IMR-90 (cell line): ENCODE measurements around the gene ADAMTS3. TPM values are rescaled to one million over a fixed set of nuclear protein-coding genes. Genes with fewer than 3 reads are reported as not detected.

Source experiments
- ATAC-seq: fragments of 200-7000 bp; cut with Tn5 transposase; 2 replicates; pipeline ENCODE4 v1.9.1; 2020; ENCODE audit warnings: low read depth, mild to moderate bottlenecking, moderate library complexity
- BruUV-seq: library from RNA; stranded (reverse); fragments of 400-500 nt; replicated peaks from 2 replicates; lab custom pipeline; 2021; lab: Mats Ljungman, UMichigan
- CTCF ChIA-PET: fragments of 300-600 bp; formaldehyde crosslinking; extraction: SDS; loops from one replicate; lab custom pipeline; 2021; ENCODE audit warnings: antibody characterized with exemption; lab: Yijun Ruan, JAX
- POLR2A ChIA-PET: fragments of 300-600 bp; sonication (Branson Sonifier 250); formaldehyde crosslinking; loops from one replicate; lab custom pipeline; 2022; ENCODE audit warnings: antibody characterized with exemption; ENCODE audit not compliant: unreplicated experiment; lab: Charles Lee
- DNase-seq: peaks from one replicate; pipeline ENCODE4 v3.0.0; 2013
- H2AFZ ChIP-seq: replicated peaks from 2 replicates; pipeline ENCODE3; 2013; ENCODE audit warnings: low read length, mild to moderate bottlenecking; ENCODE audit not compliant: poor library complexity
- H2AK5ac ChIP-seq: 2 replicates; pipeline ENCODE4 v1.6.1; 2013; ENCODE audit warnings: low read depth, low read length, inconsistent platforms
- H2AK9ac ChIP-seq: replicated peaks from 2 replicates; pipeline ENCODE3; 2013; ENCODE audit warnings: mild to moderate bottlenecking, low read depth, low read length, moderate library complexity; ENCODE audit not compliant: poor library complexity
- H2BK120ac ChIP-seq: 2 replicates; pipeline ENCODE4 v1.6.1; 2013; ENCODE audit warnings: low read depth, low read length, inconsistent platforms
- H2BK15ac ChIP-seq: 3 replicates; pipeline ENCODE4 v1.6.1; 2013; ENCODE audit warnings: low read depth, low read length, inconsistent platforms
- H2BK20ac ChIP-seq: 2 replicates; pipeline ENCODE4 v1.6.1; 2013; ENCODE audit warnings: low read depth, mild to moderate bottlenecking, inconsistent platforms, low read length, moderate library complexity
- H2BK5ac ChIP-seq: 2 replicates; pipeline ENCODE4 v1.6.1; 2013; ENCODE audit warnings: mild to moderate bottlenecking, low read depth, low read length, inconsistent platforms; ENCODE audit not compliant: poor library complexity, severe bottlenecking
- H3K14ac ChIP-seq: replicated peaks from 2 replicates; pipeline ENCODE4 v1.6.1; 2013; ENCODE audit warnings: low read depth, low read length, inconsistent platforms
- H3K18ac ChIP-seq: 2 replicates; pipeline ENCODE4 v1.6.1; 2013; ENCODE audit warnings: low read depth, low read length, control low read depth
- H3K23ac ChIP-seq: 2 replicates; pipeline ENCODE4 v1.6.1; 2013; ENCODE audit warnings: low read depth, low read length, inconsistent platforms
- H3K27ac ChIP-seq: 2 replicates; pipeline ENCODE4 v1.5.1; 2013; ENCODE audit warnings: mild to moderate bottlenecking, control low read depth, low read length; ENCODE audit not compliant: insufficient read depth
- H3K27me3 ChIP-seq: 2 replicates; pipeline ENCODE4 v1.6.1; 2013; ENCODE audit warnings: low read length; ENCODE audit not compliant: control insufficient read depth, insufficient read depth
- H3K36me3 ChIP-seq: 2 replicates; pipeline ENCODE4 v1.6.1; 2013; ENCODE audit warnings: low read length, mixed read lengths; ENCODE audit not compliant: control insufficient read depth, insufficient read depth
- H3K4ac ChIP-seq: 2 replicates; pipeline ENCODE4 v1.6.1; 2013; ENCODE audit warnings: low read depth, low read length, inconsistent platforms
- H3K4me1 ChIP-seq: 2 replicates; pipeline ENCODE4 v1.6.1; 2013; ENCODE audit warnings: low read length, mixed read lengths; ENCODE audit not compliant: control insufficient read depth, insufficient read depth
- H3K4me2 ChIP-seq: 2 replicates; pipeline ENCODE4 v1.6.1; 2013; ENCODE audit warnings: low read depth, mild to moderate bottlenecking, control low read depth, low read length, moderate library complexity
- H3K4me3 ChIP-seq: 2 replicates; pipeline ENCODE4 v1.5.1; 2013; ENCODE audit warnings: low read depth, mild to moderate bottlenecking, control low read depth, low read length, moderate library complexity; ENCODE audit not compliant: insufficient read depth
- H3K56ac ChIP-seq: 2 replicates; pipeline ENCODE4 v1.6.1; 2013; ENCODE audit warnings: low read length, inconsistent platforms; ENCODE audit not compliant: insufficient read depth; ENCODE audit errors: extremely low read depth
- H3K79me1 ChIP-seq, 2 experiments: 2 replicates each; pipeline ENCODE4 v1.6.1; 2013; ENCODE audit warnings: low read length in 2 of 2, inconsistent platforms in 1 of 2, low read depth in 1 of 2
- H3K9ac ChIP-seq: 2 replicates; pipeline ENCODE4 v1.6.1; 2013; ENCODE audit warnings: low read depth, low read length, control low read depth
- H3K9me1 ChIP-seq: 2 replicates; pipeline ENCODE4 v1.6.1; 2013; ENCODE audit warnings: low read length, inconsistent platforms; ENCODE audit not compliant: insufficient read depth
- H3K9me3 ChIP-seq: 2 replicates; pipeline ENCODE4 v1.6.1; 2013; ENCODE audit warnings: low read length; ENCODE audit not compliant: control insufficient read depth, insufficient read depth
- H4K20me1 ChIP-seq: 2 replicates; pipeline ENCODE4 v1.6.1; 2013; ENCODE audit warnings: low read length, inconsistent platforms; ENCODE audit not compliant: insufficient read depth
- H4K5ac ChIP-seq: 2 replicates; pipeline ENCODE4 v1.6.1; 2013; ENCODE audit warnings: mild to moderate bottlenecking, low read depth, low read length, control low read depth
- H4K8ac ChIP-seq, 2 experiments: 2 replicates each; pipeline ENCODE4 v1.6.1; 2013; ENCODE audit warnings: low read depth in 2 of 2, low read length in 2 of 2, control low read depth in 1 of 2, inconsistent platforms in 1 of 2
- H4K91ac ChIP-seq: 2 replicates; pipeline ENCODE4 v1.6.1; 2013; ENCODE audit warnings: low read depth, low read length, inconsistent platforms; ENCODE audit not compliant: insufficient read depth
- BHLHE40 ChIP-seq: fragments of 150-350 bp; IDR thresholded peaks from 2 replicates; pipeline ENCODE4 v1.6.1; 2016; ENCODE audit warnings: mild to moderate bottlenecking, low read depth, low read length
- CEBPB ChIP-seq: IDR thresholded peaks from 2 replicates; pipeline ENCODE4 v1.6.1; 2012; ENCODE audit warnings: low read depth, low read length, improper control_type of control experiment
- CHD1 ChIP-seq: IDR thresholded peaks from 2 replicates; pipeline ENCODE4 v1.6.1; 2012; ENCODE audit warnings: low read depth, low read length, improper control_type of control experiment
- ELK1 ChIP-seq: fragments of 150-350 bp; IDR thresholded peaks from 2 replicates; pipeline ENCODE4 v1.6.1; 2016; ENCODE audit warnings: low read depth, mild to moderate bottlenecking, low read length, moderate library complexity, borderline replicate concordance
- FOS ChIP-seq: fragments of 150-350 bp; IDR thresholded peaks from 2 replicates; pipeline ENCODE4 v1.6.1; 2016; ENCODE audit warnings: low read depth, low read length
- MAFK ChIP-seq: IDR thresholded peaks from 2 replicates; pipeline ENCODE4 v1.6.1; 2012; ENCODE audit warnings: low read depth, low read length, improper control_type of control experiment
- MAZ ChIP-seq: IDR thresholded peaks from 2 replicates; pipeline ENCODE4 v1.6.1; 2012; ENCODE audit warnings: low read depth, mild to moderate bottlenecking, low read length, improper control_type of control experiment, moderate library complexity, borderline replicate concordance
- MXI1 ChIP-seq: IDR thresholded peaks from 2 replicates; pipeline ENCODE4 v1.6.1; 2012; ENCODE audit warnings: low read depth, mild to moderate bottlenecking, low read length, moderate library complexity, borderline replicate concordance
- NFE2L2 ChIP-seq: fragments of 150-350 bp; IDR thresholded peaks from 2 replicates; pipeline ENCODE4 v1.6.1; 2016; ENCODE audit warnings: low read depth, mild to moderate bottlenecking, low read length
- POLR2A ChIP-seq: IDR thresholded peaks from 2 replicates; pipeline ENCODE4 v1.6.1; 2012; ENCODE audit warnings: mild to moderate bottlenecking, low read depth, low read length
- RAD21 ChIP-seq: IDR thresholded peaks from 2 replicates; pipeline ENCODE4 v1.6.1; 2012; ENCODE audit warnings: low read length, improper control_type of control experiment
- RCOR1 ChIP-seq: IDR thresholded peaks from 2 replicates; pipeline ENCODE4 v1.6.1; 2012; ENCODE audit warnings: mild to moderate bottlenecking, low read length, improper control_type of control experiment; ENCODE audit not compliant: insufficient replicate concordance
- RFX5 ChIP-seq: IDR thresholded peaks from 2 replicates; pipeline ENCODE4 v1.8.0; 2012; ENCODE audit warnings: low read depth, mild to moderate bottlenecking, low read length, moderate library complexity
- SMC3 ChIP-seq: fragments of 150-350 bp; IDR thresholded peaks from 2 replicates; pipeline ENCODE4 v1.6.1; 2016; ENCODE audit warnings: low read depth, mild to moderate bottlenecking, antibody characterized with exemption, low read length, moderate library complexity
- WGBS, 2 experiments: methylation state at CpG; one replicate each; pipeline versions ENCODE4 v1.1.5 to v1.1.7; 2013; ENCODE audit warnings: missing lambda C conversion rate in 2 of 2; ENCODE audit not compliant: insufficient read length in 1 of 2; ENCODE audit errors: extremely low coverage in 2 of 2; 5-methylcytosine and 5-hydroxymethylcytosine counted together
- dilution Hi-C: fragments of 300-500 bp; cut with HindIII; formaldehyde crosslinking; loops from one replicate; pipeline ENCODE4 v1.14.3; 2018; ENCODE audit warnings: low sequenced_read_pairs; ENCODE audit not compliant: unreplicated experiment
- in situ Hi-C: fragments of 300-500 bp; cut with MboI; formaldehyde crosslinking; loops from 3 replicates; pipeline ENCODE4 v1.14.3; 2019; ENCODE audit warnings: low sequenced_read_pairs, inconsistent platforms, mixed read lengths
- intact Hi-C: fragments of 100-400 bp; cut with micrococcal nuclease; formaldehyde crosslinking; loops from 2 replicates; pipeline ENCODE4 v1.10.0; 2022
- polyA plus RNA-seq, 3 experiments: library from polyadenylated mRNA; depleted of rRNA; stranded (reverse); fragments of >200 nt; gene quantifications; 2 replicates each; pipeline ENCODE4 v1.2.3, GENCODE V29; 2012; ENCODE audit warnings: low replicate concordance in 1 of 3
- total RNA-seq: library from RNA; depleted of rRNA; stranded (reverse); fragments of >200 nt; gene quantifications from 2 replicates; pipeline ENCODE4 v1.2.3, GENCODE V29; 2012
- TF ChIP-seq, protein P1 (sequence below): conservative IDR thresholded peaks from 2 replicates; pipeline ENCODE4 v1.5.1; 2012; ENCODE audit warnings: mild to moderate bottlenecking, low read depth, low read length, improper control_type of control experiment
- TF ChIP-seq, protein P2 (sequence below): fragments of 150-350 bp; IDR thresholded peaks from 2 replicates; pipeline ENCODE4 v1.6.1; 2017; ENCODE audit warnings: mild to moderate bottlenecking, antibody characterized with exemption, low read length, low read depth

ADAMTS3 gene
- total and polyA plus RNA-seq, 2 of the 4 experiments (the other 2 are of a cell fraction) = 0.68 to 2.9 TPM

DNA sequence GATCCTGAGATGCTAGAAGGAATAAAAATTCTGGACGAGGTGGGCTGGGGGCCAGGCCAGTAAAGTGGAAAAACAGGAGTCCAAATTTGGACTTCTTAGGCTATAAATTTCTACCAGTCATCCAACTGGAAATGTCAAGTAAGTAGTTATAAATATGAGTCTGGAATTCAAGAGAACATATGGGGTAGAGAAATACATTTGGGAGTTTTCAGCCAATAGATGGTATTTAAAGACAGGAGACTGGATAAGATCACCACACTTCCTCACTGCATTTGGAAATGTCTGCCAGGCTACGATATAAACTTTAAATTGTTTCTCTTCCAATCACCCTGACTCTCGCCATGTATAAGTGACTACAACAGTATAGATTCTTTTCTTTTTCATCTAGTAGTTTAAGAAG lies 294.8 kb downstream of the ADAMTS3 start:
- Histone ChIP-seq H3K23ac (no peak overlapping the region), H2BK20ac (no peak overlapping the region), H3K9me3 (no peaks in the 10 kb centered on the region), H3K9me1 (no peaks in the 10 kb centered on the region), H3K27ac (no peak overlapping the region), H3K4me2 (no peak overlapping the region), H3K14ac (no peak overlapping the region), H3K4me3 (no peak overlapping the region), H2AK5ac (no peak overlapping the region), H3K4me1 (no peaks in the 10 kb centered on the region), H3K79me1 (no peaks in the 10 kb centered on the region), H2BK15ac (no peak overlapping the region), H3K56ac (no peak overlapping the region), H4K20me1 (no peaks in the 10 kb centered on the region), H2BK5ac (no peak overlapping the region), H3K4ac (no peak overlapping the region), H4K5ac (no peak overlapping the region), H2AFZ (no peak overlapping the region), H3K9ac (no peak overlapping the region), H4K91ac (no peak overlapping the region), H2AK9ac (no peak overlapping the region), H3K18ac (no peak overlapping the region), H2BK120ac (no peak overlapping the region), H3K36me3 (no peaks in the 10 kb centered on the region), H4K8ac (no peak overlapping the region), H3K27me3 (no peaks in the 10 kb centered on the region)
- no TSS peak for BruUV-seq
- CTCF ChIA-PET = no interaction called here
- TF ChIP-seq CEBPB (no peak), RAD21 (no peak), MXI1 (no peak), NFE2L2 (no peak), FOS (no peak), MAFK (no peak), SMC3 (no peak), BHLHE40 (no peak), CHD1 (no peak), POLR2A (no peak), RCOR1 (no peak), ELK1 (no peak), MAZ (no peak), RFX5 (no peak)
- TF ChIP-seq, protein P1, sequence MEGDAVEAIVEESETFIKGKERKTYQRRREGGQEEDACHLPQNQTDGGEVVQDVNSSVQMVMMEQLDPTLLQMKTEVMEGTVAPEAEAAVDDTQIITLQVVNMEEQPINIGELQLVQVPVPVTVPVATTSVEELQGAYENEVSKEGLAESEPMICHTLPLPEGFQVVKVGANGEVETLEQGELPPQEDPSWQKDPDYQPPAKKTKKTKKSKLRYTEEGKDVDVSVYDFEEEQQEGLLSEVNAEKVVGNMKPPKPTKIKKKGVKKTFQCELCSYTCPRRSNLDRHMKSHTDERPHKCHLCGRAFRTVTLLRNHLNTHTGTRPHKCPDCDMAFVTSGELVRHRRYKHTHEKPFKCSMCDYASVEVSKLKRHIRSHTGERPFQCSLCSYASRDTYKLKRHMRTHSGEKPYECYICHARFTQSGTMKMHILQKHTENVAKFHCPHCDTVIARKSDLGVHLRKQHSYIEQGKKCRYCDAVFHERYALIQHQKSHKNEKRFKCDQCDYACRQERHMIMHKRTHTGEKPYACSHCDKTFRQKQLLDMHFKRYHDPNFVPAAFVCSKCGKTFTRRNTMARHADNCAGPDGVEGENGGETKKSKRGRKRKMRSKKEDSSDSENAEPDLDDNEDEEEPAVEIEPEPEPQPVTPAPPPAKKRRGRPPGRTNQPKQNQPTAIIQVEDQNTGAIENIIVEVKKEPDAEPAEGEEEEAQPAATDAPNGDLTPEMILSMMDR = no peak
- TF ChIP-seq, protein P2, sequence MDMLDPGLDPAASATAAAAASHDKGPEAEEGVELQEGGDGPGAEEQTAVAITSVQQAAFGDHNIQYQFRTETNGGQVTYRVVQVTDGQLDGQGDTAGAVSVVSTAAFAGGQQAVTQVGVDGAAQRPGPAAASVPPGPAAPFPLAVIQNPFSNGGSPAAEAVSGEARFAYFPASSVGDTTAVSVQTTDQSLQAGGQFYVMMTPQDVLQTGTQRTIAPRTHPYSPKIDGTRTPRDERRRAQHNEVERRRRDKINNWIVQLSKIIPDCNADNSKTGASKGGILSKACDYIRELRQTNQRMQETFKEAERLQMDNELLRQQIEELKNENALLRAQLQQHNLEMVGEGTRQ = no peak
- POLR2A ChIA-PET = no interaction called here
- in situ Hi-C loops = no loop called here
- WGBS, 2 experiments = no CpG with 5 or more reads among the region's 3 CpGs
- ATAC-seq (no peak), DNase-seq (no peak)
- dilution Hi-C loops = no loop called here
- intact Hi-C loops = no loop called here
